Eye (tissue), 1 donor: Measurements from ENCODE around the gene P2RX5.

Source experiments
- DNase-seq: peaks from one replicate; pipeline ENCODE4 v3.0.0-alpha.2; 2015

P2RX5 gene

DNA sequence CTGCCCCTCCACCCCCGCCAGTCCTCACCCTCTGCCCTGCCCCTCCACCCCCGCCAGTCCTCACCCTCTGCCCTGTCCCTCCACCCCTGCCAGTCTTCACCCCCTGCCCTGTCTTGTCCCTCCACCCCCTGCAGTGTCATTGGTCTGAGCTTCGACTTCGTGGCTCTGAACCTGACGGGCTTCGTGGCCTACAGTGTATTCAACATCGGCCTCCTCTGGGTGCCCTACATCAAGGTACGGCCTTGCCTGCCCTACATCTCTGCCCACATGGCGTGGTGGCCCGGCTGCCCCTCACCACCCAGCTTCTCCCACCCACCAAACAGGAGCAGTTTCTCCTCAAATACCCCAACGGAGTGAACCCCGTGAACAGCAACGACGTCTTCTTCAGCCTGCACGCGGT is 39.6 kb downstream of the P2RX5 start:
- DNase-seq: no peak

DNA sequence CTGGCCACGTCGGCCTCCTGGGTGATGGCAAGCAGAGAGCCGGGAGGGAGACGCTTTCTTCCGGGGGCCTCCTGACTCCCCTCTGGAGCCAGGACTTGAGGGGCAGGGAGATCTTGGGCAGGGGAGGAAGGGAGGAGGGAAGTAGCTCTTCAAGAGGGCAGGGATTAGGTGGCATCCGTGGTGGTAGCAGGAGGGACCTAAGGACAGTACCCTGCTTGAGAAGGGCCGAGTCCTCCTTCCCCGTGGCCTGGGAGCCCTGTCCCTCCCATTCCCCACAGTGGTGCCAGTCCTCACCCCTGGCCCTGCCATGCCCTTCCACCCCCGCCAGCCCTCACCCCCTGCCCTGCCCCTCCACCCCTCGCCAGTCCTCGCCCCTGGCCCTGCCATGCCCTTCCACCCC is 40.2 kb downstream of the P2RX5 start:
- DNase-seq: no peak

DNA sequence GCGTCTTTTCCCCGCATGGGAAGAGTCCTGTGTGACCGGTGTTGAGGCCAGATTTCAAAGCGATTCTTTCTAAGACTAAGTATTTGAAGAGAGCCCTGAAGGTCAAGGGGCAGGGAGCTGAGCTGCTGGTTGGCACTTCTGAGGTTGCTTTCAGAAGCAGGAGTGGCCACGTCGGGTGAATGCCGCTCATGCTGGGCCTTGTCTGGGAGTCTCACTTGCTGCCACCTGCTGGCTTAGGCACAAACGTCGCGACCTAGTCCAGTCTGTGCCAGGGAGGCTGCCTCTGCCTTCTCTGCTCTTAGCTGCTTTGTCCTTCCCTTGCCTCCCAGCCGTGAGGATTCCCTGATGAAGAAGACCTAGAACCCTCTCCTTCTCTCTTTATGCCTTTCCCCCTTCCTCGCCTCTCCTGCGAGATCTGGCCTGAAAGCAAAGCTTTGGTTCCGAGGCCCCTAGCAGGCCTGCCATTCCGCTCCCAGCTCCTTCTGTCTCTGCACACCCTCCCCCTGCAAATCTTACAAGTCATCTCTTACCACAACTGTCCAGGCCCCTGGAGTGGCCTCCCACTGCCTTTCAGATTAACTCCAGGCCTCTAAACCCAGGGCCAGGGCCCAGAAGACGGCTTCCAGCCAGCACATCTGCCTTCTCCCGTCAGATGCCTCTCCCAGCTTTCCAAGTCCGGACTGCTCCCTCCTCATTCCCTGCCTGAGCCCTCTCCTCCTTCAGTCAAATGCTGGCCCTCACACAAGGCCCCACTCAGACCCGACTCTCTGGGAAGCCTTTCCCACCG is 48.0 kb downstream of the P2RX5 start:
- DNase-seq: peak; percentile 79

DNA sequence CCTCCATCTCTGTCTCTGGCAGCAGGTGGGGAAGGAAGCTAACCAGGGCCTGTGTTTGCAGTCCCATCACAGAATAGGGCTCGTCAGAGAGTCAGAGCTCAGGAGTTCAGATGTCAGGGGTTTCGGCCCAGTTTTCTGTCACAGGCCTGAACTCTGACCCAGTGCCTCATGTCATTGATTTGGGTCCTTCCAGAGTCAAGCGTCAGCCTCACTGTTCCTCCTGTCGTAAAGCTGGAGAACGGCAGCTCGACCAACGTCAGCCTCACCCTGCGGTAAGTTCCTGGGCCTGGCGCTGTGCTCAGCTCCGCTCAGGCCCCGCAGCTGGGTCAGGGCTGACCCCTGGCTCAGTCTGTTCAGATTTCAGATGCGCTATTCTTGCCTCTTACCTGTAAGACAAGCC is 48.7 kb downstream of the P2RX5 start:
- no peak for DNase-seq

DNA sequence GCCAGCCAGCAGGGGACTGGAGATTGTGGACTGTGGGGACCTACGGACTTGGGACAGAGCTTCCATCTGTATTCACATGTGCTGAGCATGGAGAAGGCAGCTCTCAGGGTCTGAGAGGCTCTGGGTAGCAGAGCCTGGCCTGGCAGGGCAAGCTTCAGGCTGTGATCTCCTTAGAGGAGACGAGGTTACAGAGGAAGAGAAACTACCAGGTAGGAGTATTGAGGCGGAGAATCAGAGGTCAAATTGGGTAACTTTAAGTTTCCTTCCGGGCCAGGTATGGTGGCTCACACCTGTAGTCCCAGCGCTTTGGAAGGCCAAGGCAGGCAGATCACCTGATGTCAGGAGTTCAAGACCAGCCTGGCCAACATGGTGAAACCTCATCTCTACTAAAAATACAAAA is 50.6 kb downstream of the P2RX5 start:
- no peak for DNase-seq

DNA sequence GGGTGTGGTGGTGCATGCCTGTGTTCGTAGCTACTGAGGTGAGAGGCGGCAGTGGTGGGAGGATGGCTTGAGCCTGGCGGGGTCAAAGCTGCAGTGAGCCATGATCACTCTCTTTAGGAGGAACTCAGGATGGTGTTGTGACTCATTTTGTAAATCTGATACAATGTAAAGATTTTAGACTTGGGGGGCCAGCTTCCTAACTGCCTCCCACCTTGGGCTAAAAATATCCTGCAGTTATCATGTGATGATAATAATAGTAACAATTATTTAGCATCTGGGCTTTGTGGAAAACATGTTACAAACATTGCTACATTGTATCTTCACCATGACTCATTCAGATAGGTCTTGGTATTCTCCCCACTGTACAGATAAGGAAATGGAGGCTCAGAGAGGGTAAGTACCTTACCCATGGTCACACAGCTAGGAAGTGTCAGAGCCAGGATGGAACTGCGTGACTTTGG is 52.0 kb downstream of the P2RX5 start:
- no peak for DNase-seq

DNA sequence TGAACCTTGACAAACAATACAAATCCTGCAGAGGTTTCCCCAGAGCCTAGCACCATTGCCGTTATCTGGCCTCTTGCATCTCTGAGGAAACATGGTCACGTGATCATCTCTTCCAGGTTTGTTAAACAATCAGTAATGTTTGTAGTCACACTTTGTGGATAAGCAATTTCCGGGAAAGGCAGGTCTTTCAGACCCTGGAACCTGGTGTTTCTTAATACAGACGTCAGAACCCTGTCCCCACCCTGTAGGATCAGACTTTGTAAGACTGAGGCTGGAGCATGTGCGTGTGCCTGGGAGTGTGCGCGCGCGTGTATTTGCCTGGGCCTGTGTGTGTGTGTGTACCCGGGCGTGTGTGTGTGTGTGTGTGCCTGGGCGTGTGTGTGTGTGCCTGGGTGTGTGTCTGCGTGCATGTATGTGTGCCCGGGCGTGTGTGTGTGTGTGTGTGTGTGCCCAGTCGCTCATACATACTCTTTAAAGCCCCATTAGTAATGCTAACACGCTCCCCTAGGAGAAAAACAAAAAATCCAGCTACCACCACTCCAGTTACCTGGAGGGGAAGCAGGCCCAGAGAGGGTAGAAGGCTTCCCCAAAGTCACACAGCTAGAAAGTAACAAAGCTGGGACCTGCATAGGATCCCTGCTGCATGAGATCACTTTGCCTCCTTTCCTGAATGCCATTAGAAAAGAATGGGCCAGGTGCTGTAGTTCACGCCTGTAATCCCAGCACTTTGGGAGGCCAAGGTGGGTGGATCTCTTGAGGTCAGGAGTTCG is 54.1 kb downstream of the P2RX5 start:
- DNase-seq: no peak

DNA sequence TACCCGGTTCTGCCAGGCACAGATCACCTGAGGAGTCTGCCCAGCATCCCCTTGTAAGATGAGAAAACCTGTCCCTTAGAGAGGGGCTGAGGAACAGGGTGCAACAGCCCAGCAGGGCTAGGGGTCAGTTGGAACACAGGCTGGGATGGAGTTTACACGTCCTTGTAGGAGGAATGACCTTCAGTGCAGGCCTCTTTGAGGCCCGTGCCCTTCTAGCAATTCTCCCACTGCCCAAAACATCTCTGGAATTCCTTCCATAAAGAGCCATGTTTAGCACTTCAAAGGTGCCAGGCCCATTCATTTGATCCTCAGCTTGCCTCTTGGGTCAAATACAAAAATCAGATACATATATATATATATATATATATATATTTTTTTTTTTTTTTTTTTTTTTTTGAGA is 54.9 kb downstream of the P2RX5 start:
- DNase-seq: no peak

DNA sequence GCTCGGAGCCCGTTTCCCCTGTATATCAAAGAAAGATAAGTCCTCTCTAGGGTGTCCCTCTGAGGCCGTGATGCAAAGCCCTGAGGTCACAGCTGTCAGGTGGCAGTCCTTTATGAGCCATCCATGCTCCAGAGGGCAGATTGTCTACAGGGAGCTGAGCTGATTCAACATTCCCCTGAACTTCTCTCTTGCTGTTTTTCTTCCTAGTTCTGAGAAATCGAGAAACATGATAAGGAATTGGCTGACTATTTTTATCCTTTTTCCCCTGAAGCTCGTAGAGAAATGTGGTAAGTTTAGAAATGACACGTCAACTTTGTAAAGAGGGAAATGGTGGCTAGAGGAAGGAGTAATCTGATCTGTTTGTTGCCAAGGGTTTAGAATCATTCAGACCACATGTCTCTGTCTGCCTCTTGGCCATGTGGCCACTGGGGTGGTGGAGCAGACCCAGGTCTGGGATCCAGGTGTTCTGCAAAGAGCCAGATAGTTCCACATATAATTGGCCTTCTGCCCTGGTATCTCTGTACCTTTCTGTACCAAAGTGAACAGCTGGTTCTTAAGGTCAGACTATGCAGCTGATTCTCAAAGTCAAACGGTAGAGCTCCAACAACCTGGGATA is 55.9 kb downstream of the P2RX5 start:
- no peak for DNase-seq

DNA sequence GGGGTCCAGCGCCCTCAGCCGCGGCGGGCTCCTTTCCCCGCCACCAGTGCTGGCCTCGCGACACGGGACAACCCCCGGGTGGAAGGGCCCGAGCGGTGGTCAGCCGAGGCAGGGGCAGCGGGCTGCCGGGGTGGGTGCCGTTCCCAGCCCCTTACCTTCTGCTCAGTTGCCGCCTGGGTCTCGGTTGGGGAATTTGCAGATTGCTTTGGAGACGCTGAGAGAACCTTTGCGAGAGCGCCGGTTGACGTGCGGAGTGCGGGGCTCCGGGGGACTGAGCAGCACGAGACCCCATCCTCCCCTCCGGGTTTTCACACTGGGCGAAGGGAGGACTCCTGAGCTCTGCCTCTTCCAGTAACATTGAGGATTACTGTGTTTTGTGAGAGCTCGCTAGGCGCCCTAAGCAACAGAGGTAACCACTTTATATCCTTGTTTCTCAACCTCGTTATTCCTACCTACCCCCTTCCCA is 59.0 kb downstream of the P2RX5 start:
- DNase-seq: no peak

DNA sequence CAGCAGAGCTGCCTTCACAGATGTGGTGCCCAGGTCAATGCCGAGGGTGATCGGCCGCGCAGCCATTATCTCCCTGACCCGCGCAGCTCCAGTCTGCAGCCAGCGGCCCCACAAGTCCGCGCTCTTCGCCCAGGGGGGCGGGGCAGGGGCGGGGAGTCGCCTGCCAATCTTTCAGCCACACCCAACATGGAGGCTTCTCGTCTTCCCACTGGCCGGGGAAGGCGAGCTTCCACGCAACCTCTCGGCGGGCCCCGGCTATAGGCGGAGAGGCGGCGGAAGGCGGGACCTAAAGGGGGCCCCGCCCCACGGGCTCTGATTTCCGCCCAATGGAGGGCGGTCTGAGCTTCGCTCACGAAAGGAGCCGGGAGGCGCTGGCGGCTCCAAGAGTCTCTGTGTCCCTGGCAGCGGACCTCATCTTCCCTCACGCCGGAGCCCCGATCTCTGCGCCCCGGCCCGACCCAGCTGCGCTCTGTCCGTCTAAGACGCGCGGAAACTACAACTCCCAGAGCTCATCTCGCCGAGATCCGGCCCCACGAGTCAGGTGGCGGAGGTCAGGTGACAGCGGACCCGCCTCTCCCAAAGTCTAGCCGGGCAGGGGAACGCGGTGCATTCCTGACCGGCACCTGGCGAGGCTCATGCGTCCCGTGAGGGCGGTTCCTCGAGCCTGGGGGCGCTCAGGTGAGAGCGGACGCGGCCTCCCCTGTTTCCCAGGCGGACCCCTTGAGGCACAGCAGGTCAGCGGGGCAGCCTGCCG is 59.6 kb downstream of the P2RX5 start, which contains the start of the genes CTNS and SHPK:
CTNS (plus strand) TSS at position 607 of the 754 bp plus-strand sequence. CDS start 3,447 bp downstream, outside the sequence.
SHPK (minus strand) TSS at position 97 of the 754 bp plus-strand sequence; CDS start at position 66, 31 bp downstream.
- peak; percentile 98 for DNase-seq

DNA sequence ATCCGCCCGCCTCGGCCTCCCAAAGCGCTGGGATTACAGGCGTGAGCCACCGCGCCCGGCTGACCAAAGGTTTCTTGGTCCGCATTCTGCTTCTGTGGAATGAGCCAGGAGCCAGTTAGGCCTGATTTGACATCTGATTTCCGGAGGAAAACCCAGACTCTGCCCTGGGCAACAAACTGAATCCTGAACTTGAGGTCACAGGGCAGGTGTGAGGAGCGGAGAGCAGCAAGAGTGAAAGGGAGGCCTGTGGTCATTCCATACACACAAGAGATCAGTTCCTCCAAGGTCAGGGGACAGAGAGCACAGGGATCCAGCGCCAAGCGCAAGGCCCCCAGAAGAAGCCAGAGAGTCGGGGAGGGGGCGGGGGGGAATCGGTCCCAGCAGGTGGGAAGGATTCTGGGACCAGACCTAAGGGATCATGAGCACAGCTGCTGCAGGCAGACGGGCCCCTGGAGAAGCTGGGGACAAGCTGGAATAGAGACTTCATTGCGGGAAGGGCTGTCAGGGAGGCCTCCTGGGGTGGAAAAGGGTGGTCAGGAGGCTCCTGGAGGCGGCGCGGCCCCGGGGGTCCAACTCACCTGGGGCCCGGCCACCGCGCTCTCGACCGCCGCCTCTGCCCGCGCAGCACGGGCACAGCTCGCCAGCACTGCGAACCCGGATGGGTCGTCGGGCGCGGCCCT is 60.3 kb downstream of the P2RX5 start:
- no peak for DNase-seq

DNA sequence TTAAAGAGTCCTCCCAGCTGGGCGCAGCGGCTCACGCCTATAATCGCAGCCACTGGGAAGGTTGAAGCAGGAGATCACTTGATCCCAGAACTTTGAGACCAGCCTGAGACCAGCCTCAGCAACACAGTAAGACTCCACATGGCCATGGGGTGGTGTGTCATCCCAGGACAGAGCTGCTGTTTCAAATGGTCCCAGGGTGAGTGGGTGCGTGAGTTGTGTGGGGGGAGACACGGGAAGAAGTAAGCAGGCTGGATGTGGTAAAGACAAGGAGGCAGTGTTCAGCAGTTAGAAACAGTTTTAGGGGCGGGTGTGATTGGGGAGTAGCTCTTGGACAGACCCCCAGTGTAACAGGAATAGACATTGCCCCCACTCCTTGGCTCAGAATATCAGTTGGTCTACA is 63.7 kb downstream of the P2RX5 start:
- no peak for DNase-seq

DNA sequence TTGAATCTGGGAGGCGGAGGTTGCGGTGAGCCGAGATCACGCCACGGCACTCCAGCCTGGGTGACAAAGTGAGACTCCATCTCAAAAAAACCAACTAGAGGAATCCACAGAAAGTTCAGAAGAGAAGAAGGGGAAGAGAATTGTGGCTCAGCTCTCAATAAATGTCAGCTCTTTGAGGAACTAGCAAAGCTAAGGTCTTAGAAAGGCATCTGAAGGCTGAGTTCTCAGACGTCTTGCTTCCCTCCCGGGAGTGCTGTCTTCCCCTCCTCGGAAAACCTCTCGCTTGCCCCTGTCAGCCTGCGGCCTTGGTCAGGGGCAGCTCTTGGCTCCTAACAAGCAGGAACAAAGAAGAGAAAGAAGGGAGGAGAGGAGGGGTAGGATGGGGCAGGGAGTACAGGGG is 65.2 kb downstream of the P2RX5 start:
- no peak for DNase-seq

DNA sequence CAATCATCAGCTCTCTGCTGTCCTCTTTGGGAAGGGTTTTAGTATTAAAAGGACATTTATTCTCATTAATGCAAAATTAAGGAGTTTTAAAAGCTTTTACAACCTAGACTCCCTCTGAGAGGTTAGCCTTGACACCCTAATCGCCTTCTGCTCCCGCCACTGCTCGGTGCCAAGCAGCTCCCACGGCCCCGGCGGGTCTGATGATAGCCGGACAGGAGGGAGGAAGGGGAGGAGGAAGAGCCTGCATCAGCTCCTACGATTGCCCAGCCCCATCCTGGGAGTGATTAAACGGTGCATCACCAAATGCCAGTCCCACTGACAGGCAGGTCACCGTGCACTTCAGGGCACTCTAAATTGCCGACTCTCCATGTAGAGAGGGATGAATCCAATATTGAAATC is 68.2 kb downstream of the P2RX5 start:
- DNase-seq: no peak

DNA sequence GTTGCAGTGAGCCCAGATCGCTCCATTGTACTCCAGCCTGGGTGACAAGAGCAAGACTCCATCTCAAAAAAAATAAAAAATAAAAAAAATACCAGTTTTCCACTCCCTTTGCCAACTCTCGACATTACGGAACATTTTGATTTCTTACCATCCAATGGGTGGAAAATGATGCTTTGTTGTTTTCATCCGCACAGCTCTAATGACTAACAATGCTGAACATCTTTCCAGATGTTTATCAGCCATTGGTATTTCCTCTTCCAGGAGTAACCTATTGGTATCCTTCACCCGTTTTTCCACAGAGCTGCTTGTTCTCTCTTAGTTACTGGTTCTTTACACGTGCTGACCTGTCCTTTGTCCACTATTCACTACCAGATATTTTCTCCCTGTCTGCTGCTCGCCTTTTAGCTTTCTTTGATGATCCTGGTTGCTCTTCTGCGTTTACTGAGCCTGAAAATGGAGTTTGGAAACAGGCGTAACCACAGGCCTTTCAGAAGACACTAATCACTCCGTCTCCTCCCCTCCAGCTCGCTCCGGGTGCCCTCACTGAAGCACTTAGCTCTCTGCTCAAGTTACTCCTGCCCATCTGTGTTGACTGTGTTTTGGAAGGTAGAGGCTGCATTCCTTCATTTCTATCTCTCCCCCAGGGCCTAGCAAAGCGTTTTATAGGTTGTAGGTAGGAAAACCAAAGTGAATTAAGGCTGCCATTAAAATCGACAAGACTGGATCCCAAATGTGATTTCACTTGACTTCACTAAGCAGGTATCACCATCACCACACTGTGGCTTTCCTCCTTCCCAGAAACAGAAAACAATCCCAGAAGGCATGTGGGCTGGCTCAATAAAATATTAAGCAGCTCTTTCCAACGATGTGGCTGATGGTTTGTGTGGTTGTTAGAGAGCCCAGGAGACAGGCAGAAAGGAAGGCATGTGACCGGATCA is 68.9 kb downstream of the P2RX5 start:
- DNase-seq: peak; percentile 61
